ENCODE measurements around the gene COX14.
"Not testable (repeated sequence)": the region's sequence is repeated elsewhere in the genome, so short reads cannot be mapped to it uniquely, and the experiment has no call there.

The COX14 gene

DNA sequence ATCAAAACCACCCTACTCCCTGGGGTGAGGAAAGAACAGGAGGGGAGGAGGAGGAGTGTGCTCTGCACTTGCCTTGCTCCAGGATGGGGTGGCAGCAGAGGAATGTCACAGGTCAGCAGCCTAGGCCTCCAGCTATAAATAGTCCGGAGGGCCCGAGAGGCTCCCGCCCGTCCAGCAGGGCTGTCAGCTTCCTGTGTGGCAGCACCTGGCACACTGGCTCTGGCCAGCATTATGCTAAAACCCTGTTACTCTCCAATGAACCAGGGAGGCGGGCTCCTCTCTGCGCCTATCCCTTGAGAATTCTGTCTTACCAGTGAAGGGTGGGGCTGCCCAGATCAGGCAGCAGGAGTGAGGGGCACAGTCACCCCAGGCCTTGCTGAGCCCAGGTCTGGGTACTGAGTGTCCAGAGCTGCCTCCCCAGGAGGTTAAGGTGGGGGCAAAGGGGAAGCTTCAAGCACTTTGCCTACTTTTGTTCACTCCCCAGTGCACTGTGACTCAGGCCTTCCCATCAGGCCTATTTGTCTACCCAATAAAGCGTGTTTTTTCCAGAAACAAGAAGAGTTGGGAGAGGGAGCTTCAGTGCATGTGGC lies 1.2 kb upstream of the COX14 start:
- no peak for DNase-seq

- DNase-seq: no peak
These were observed 692 bp upstream of the COX14 start for GRCh38 chr12:50111395-50111692.

DNA sequence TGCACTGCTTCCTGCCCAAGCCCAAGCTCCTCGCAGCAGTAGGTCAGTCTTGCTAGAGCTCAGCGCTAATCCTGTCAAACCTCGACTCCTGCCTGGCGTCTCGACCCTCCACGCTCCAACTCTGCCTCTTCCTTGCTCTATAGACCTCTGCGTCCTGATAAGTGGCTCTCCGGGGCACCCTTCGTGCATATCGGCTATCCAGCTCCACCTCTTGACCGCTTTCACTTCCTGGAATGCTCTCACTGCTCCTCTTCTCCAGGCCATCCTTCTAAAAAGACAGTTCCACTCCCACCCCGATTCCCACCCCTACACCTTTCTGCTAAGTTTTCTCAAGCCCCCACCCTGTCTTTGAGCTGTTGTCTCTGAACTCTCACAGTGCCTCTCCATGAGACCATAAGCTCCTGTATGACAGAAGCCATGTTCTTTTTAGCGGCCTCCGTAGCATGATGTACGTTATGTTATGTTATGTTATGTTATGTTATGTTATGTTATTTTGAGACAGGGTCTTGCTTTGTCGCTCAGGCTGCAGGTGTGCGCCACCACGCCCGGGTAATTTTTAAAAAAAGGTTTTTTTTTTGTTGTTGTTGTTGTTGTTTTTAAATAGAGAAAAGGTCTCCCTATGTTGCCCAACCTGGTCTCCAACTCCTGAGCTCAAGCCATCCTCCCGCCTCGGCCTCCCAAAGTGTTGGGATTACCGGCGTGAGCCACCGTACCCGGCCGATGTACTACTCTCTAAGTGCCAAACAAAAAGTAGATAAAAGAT lies 601 bp downstream of the COX14 start:
- DNase-seq: no peak

DNA sequence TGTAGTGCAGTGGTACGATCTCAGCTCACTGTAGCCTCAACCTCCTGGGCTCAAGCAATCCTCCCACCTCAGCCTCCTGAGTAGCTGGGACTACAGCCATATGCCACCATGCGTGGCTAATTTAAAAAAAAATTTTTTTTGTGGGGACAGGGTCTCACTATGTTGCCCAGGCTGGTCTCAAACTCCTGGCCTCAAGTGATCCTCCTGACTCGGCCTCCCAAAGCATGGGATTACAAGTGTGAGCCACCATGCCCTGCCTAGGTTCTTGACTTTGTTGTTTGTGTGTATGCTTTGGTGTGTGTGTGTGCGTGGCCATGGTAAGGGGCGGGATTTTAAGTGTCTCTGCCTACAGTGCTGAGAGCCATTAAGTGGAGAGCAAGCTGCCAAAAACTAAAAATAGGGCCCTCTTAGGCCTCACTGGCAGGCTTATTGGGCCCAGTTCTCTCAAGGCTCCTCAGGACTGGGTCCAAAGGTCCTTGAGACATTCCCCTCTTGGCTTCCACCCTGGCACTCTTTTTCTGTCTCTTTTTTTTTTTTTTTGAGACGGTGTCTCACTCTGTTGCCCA lies 5.1 kb downstream of the COX14 start:
- DNase-seq: no peak

DNA sequence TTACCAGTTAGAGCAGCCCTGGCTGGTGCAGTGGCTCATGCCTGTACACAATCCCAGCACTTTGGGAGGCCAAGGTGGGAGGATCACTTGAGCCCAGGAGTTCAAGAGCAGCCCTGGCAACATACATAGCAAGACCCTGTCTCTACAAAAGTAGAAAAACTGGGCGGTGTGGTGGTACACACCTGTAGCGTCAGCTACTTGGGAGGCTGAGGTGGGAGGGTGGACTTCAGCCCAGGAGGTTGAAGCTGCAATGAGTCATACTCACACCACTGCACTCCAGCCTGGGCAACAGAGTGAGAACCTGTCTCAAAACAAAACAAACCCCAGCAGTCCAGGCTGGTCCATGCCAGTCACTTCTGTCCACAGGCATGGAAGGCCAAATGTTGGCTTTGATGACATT lies 7.4 kb downstream of the COX14 start:
- DNase-seq: no peak

DNA sequence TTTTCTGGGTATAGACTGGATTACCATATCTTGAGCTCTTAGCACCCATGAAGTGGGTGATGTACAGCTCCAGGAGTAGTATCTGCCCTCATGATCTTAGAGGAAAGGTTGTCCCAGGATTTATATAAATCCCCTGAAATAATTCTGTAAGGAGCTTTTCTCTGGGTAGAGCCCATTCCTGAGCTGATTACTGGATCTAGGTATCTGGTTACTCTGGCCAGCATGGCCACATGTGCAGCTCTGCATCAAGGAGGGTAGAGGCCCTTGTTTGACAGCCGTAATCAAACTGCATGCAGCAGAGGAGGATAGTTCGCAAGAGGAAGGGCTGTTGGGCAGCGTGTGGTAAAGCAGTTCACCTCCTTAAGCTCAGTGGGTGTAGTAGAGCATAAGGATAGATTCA lies 8.5 kb downstream of the COX14 start:
- no peak for DNase-seq

DNA sequence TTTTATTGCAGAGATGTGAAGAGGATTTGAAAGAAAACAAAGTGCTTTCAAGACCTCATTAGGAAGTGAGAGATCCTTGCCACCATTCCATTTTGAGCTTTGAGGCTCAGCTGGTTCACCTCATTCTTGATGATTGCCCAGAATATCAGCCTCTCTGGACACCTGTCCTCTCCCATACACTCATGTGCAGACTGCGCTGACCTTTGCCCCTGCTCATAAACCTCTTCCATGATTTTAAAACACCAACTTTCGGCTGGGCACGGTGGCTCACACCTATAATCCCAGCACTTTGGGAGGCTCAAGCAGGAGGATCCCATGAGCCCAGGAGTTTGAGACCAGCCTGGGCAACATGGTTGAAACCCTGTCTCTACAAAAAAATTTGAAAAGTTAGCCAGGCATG lies 8.9 kb downstream of the COX14 start:
- no peak for DNase-seq

DNA sequence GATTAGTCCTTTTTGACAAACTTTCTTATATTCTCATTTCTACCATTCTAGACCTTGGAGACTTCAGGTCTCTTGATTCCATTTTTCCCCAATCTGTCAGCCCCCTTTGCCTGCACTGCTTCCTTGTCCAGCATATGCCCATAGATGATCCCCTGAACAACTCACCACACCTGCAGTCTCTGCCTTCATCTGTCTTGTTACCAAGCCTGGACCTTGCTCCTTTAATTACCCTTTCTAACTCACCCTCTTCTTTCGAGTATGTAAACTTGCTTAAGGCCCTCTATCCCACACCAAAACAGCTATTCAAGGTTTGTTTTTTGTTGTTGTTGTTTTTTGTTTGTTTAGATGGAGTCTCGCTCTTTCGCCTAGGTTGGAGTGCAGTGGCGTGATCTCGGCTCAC lies 9.6 kb downstream of the COX14 start:
- DNase-seq: no peak

GRCh38 chr12:50123203-50123602 lies 11.2 kb downstream of the COX14 start:
- no peak for DNase-seq

DNA sequence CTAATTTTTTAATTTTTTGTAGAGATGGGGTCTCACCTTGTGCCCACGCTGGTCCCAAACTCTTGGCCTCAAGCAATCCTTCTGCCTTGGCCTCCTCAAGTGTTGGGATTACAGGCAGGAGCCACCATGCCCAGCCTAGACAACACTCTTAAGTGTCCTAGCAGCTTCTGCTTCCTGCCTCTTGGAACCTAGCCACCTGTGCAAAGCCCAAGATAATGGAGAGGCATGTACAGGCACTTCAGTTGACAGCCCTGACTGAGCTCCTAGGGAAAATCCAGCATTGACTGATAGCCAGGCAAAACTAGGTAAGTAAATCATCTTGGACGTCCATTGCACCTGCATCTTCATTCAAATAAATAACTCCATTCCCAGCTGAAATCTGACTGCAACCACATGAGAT lies 15.5 kb downstream of the COX14 start:
- no peak for DNase-seq

DNA sequence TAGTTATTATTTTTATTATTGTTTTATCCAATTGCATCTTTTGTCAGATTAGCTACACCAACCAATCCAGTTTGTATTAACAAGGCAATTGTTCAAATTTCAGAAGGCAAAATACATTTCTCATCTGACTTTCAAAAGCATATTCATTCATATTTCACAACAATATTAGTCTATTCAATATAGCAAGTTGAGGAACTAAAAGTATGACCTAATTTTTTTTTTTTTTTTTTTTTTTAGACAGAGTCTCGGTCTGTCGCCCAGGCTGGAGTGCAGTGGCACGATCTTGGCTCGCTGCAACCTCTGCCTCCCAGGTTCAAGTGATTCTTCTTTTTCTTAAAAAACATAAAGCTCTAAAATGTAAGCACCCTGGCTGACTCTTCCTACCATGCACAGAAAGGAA lies 17.3 kb downstream of the COX14 start:
- DNase-seq: no peak

- no peak for DNase-seq
These were observed 20.6 kb downstream of the COX14 start for GRCh38 chr12:50132505-50133135.

GRCh38 chr12:50142993-50143392 lies 31.0 kb downstream of the COX14 start:
- DNase-seq: no peak

GRCh38 chr12:50145439-50145838 lies 33.4 kb downstream of the COX14 start:
- no peak for DNase-seq

DNA sequence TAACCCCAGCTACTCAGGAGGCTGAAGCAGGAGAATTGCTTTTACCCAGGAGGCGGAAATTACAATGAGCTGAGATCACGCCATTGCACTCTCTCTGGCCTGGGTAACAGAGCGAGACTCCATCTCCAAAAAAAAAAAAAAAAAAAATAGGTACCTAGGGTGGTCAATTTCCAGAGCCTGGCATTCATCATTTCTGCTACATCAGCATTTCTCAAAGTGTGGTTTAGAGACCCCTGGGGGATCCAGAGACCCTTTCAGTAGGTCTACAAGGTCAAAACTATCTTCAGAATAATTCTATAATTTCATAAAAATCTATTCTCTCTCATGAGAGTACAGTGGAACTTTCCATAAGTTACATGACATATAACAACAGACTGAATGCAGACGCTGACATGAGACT lies 35.2 kb downstream of the COX14 start:
- no peak for DNase-seq

DNA sequence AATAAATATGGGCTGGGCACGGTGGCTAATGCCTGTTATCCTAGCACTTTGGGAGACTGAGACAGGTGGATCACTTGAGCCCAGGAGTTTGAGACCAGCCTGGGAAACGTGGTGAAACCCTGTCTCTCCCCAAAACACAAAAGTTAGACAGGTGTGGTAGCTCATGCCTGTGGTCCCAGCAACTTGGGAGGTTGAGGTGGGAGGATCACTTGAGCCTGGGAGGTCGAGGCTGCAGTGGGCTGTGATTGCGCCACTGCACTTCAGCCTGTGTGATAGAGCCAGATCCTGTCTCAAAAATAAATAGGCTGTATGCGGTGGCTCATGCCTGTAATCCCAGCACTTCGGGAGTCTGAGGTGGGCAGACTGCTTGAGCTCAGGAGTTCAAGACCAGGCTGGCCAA lies 36.0 kb downstream of the COX14 start:
- not testable (repeated sequence) for DNase-seq

DNA sequence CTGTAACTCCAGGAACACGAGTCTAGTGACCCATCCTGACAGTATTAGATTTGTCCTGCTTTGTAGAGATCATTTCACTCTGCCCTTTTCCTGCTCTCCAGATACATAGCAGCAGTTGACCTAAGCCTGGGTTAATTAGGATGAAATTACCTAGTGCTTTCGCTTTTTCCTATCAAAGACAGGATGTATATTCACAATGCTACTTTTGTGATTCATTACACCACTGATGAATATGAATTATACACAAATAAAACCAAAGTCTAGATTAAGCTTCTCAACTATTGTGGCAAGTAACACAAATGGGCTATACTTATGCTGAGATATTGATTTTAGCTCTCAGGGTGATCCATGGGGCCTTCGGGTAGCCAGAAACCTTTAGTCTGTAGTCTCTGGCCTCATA lies 37.3 kb downstream of the COX14 start:
- no peak for DNase-seq

- DNase-seq: no peak
These were observed 39.1 kb downstream of the COX14 start for GRCh38 chr12:50151047-50151687.

GRCh38 chr12:50154947-50155346 lies 42.9 kb downstream of the COX14 start:
- not testable (repeated sequence) for DNase-seq

- DNase-seq: no peak
These were observed 44.6 kb downstream of the COX14 start for GRCh38 chr12:50156641-50157040.

DNA sequence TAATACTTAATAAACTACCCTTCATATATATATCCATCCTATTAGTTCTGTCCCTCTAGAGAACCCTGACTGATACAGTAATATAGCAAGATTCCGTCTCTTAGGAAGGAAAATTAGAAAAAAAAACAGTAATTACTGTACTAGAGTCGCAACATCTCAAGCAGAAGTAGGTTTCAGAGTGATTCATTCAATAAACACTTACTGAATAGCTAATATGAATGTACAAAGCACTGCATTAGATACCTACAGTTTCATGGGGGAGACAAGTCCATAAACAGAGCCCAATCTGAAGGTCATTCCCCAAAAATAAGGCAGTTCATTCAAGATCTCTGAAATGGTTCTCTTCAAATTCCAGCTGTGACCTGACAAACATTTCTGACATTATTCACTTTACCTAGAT lies 45.2 kb downstream of the COX14 start:
- no peak for DNase-seq

DNA sequence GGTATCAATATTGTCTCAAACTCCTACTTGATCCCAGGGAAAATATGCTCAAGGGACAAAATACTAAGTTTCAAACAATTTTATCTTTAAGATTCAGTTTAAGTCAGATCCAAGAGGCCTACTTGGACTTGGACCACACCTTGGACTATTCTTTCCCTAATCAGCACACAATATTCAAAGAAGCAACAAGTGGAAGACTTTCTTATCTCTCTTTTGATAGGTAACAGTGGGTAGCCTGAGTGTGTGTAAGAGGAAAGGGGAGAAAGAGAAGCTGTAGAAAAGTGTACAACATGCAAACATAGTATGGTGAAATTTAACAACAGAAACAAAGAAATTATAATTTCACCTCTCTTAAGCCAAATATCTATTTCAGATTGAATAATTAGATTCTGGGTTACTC lies 48.6 kb downstream of the COX14 start:
- no peak for DNase-seq

DNA sequence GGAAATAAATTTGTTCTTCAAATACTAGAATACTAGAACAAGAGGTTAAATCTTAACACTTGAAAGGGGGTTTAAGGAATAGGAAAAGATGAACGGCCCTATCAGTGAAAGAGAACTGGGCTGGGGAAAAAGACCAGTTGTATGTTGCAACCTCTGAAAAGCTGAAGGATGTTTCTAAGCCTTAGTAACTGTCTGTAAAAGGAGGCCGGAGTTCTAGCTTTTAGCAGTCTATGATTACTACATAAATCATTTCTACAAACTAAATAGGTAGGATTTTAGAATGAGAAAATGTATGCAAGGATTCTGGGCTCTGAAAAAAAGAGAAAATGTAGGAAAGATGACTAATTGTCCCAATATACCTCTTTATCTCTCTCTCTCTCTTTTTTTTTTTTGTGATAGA lies 50.2 kb downstream of the COX14 start:
- DNase-seq: no peak

DNA sequence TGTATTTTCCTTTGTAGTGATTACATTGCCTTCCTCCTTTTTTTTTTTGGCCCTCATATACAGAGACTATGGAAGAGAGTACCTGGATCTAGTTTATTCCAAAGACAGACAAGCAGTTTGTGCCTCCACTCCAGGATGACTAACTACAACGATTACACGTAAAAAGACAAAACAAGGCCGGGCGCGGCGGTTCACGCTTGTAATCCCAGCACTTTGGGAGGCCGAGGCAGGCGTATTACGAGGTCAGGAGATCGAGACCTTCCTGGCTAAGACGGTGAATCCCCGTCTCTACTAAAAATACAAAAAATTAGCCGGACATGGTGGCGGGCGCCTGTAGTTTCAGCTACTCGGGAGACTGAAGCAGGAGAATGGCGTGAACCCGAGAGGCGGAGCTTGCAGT lies 52.9 kb downstream of the COX14 start:
- no peak for DNase-seq
